NCI-H345 treated with DMSO at 0.1 percent for 48 hours (cell line): ENCODE measurements around the gene BICD2.

Experiments
- DNase-seq: peaks from one replicate; lab custom pipeline; 2025; ENCODE audit not compliant: unreplicated experiment; lab: John Stamatoyannopoulos, UW

The BICD2 gene

GRCh38 chr9:92671323-92671722, 93.3 kb downstream of the BICD2 start:
- no peak for DNase-seq

- DNase-seq, result peak; percentile 90
These were observed 94.5 kb downstream of the BICD2 start, which contains the start of gene IPPK for GRCh38 chr9:92669890-92670708. Gene IPPK, minus strand, starts transcription at chr9:92670131. Its CDS starts 143 bp downstream, at chr9:92669988.

- DNase-seq, result no peak
These were observed 95.1 kb downstream of the BICD2 start for GRCh38 chr9:92669527-92669889.

- no peak for DNase-seq
These were observed 95.7 kb downstream of the BICD2 start for GRCh38 chr9:92668746-92669526.

GRCh38 chr9:92666912-92667532, 97.6 kb downstream of the BICD2 start:
- no peak for DNase-seq

- DNase-seq, result no peak
These were observed 98.4 kb downstream of the BICD2 start for GRCh38 chr9:92666236-92666635.

GRCh38 chr9:92665836-92666235, 98.8 kb downstream of the BICD2 start:
- DNase-seq, result no peak

GRCh38 chr9:92664394-92665152, 100.1 kb downstream of the BICD2 start:
- DNase-seq, result no peak

GRCh38 chr9:92663951-92664350, 100.7 kb downstream of the BICD2 start:
- DNase-seq, result no peak

GRCh38 chr9:92663126-92663525, 101.5 kb downstream of the BICD2 start:
- DNase-seq, result no peak

- DNase-seq, result no peak
These were observed 102.9 kb downstream of the BICD2 start for GRCh38 chr9:92661743-92662142.
